Measurements from ENCODE around the gene FARP2.

DNA sequence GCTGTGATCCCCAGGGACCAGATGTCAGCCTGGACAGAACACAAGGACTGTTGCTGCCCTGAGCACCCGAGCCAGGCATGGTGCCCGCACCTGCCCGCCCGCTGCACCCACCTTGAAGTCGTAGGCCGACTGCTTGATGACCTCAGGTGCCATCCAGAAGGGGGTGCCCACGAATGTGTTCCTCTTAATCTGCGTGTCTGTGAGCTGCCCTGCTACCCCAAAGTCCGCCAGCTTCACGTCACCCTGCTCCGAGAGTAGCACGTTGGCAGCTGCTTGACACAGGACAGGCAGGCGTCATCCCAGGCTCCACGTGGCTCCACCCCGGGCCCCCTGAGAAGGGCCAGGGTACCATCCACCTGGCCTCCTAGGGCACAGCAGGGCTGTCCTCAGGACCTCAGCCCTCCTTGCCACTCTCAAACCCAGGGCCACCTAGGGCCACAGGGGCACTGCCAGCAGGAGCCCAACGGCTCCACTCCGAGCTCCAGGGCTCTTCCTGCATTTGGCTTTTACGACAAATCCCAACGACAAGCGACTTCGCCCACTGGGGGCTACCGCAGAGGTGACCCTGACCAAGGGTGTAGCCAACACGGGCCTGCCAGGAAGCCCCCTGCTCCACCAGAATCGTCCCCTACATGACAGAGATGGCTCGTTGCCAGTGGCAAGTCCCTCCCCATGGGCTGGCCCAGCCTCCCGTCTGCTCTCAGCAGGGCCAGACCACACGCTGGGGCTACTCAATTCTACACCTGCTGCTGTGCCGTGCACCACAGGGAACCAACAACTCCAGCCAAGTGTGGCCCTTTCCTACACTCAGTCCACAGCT, 143.3 kb downstream of the FARP2 start:
- TF ChIP-seq, protein P1, sequence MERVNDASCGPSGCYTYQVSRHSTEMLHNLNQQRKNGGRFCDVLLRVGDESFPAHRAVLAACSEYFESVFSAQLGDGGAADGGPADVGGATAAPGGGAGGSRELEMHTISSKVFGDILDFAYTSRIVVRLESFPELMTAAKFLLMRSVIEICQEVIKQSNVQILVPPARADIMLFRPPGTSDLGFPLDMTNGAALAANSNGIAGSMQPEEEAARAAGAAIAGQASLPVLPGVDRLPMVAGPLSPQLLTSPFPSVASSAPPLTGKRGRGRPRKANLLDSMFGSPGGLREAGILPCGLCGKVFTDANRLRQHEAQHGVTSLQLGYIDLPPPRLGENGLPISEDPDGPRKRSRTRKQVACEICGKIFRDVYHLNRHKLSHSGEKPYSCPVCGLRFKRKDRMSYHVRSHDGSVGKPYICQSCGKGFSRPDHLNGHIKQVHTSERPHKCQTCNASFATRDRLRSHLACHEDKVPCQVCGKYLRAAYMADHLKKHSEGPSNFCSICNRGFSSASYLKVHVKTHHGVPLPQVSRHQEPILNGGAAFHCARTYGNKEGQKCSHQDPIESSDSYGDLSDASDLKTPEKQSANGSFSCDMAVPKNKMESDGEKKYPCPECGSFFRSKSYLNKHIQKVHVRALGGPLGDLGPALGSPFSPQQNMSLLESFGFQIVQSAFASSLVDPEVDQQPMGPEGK (CRISPR knock-in tag; IDR thresholded peaks at IDR 0.05; ENCODE audit: borderline replicate concordance), result no peak
- TF ChIP-seq OSR1 (CRISPR knock-in tag; IDR thresholded peaks at IDR 0.05), result no peak
- TF ChIP-seq RARB (CRISPR knock-in tag; IDR thresholded peaks at IDR 0.05), result no peak
- no peak for TF ChIP-seq ZNF565 (CRISPR knock-in tag; conservative IDR thresholded peaks at IDR 0.05; ENCODE audit: low read depth)
- no peak for TF ChIP-seq PPARA (CRISPR knock-in tag; IDR thresholded peaks at IDR 0.05; ENCODE audit: borderline replicate concordance)
- no peak for TF ChIP-seq ZC3H10 (CRISPR knock-in tag; IDR thresholded peaks at IDR 0.05)
- TF ChIP-seq ARNTL (CRISPR knock-in tag; IDR thresholded peaks at IDR 0.05; ENCODE audit: borderline replicate concordance, low read depth), result no peak
- no peak for TF ChIP-seq ZFP30 (CRISPR knock-in tag; IDR thresholded peaks at IDR 0.05)
